Vagina (tissue), 2 donors: ENCODE measurements around the gene MTMR3.

ENCODE experiments used
- POLR2A ChIP-seq, 2 donors: fragments of 450-650 bp; IDR thresholded peaks; one replicate each; pipeline ENCODE4 v1.6.1; 2017; ENCODE audit warnings: antibody characterized with exemption in 2 of 2, mild to moderate bottlenecking in 2 of 2, moderate library complexity in 2 of 2
- TF ChIP-seq, protein P1 (sequence below), 3 experiments: fragments of 450-650 bp in 2 of 3; fragments of 200-600 bp in 1 of 3; sonication (generic) in 1 of 3; IDR thresholded peaks; one replicate each; pipeline ENCODE4 v1.5.1; 2017 to 2019; ENCODE audit warnings: antibody characterized with exemption in 3 of 3, mild to moderate bottlenecking in 2 of 3, moderate library complexity in 2 of 3

DNA sequence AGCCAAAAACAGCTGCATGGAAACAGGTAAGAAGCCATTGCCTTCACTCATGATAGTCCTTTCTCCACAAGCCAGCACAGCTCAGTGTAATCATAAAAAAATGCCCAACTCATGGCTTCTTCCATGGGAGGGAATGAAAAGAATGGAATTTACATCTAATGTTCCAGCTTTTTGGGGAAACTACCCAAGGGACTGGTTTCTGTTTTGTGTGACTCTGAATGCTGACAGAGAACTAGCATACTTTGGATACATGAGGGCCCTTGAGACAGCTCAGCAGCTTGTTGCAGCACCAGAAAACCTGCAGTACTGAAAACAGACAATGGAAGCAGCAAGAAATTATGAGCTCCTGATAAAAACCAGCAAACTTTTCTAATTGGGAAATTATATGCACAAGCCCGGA is 173.0 kb downstream of the MTMR3 start:
- TF ChIP-seq, protein P1, sequence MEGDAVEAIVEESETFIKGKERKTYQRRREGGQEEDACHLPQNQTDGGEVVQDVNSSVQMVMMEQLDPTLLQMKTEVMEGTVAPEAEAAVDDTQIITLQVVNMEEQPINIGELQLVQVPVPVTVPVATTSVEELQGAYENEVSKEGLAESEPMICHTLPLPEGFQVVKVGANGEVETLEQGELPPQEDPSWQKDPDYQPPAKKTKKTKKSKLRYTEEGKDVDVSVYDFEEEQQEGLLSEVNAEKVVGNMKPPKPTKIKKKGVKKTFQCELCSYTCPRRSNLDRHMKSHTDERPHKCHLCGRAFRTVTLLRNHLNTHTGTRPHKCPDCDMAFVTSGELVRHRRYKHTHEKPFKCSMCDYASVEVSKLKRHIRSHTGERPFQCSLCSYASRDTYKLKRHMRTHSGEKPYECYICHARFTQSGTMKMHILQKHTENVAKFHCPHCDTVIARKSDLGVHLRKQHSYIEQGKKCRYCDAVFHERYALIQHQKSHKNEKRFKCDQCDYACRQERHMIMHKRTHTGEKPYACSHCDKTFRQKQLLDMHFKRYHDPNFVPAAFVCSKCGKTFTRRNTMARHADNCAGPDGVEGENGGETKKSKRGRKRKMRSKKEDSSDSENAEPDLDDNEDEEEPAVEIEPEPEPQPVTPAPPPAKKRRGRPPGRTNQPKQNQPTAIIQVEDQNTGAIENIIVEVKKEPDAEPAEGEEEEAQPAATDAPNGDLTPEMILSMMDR (IDR thresholded peaks at IDR 0.05): no peak
- TF ChIP-seq POLR2A (IDR thresholded peaks at IDR 0.05): no peak
